ENCODE measurements around the gene EHMT2.
"Not testable (repeated sequence)": the region's sequence is repeated elsewhere in the genome, so short reads cannot be mapped to it uniquely, and the experiment has no call there.

Gene EHMT2

DNA sequence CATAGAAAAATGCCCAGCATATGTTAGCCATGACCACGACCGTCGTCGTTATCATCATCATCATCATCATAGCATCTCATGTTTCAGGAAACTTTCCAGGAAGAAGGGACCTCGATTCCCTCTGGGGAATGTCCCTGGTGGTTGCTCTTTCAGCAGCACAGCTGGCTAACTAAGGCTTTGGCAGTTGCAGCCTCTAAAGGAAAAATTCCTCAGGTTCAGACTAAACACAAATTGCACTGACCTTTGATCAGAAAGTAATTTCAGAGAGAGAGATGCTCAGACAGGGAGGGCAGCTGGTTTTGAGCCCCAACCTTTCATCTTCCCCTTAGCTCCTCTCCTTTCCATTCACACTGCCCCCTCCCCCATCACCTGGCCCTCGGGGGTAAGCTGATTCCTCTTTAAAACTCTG lies 42.8 kb upstream of the EHMT2 start:
- TF ChIP-seq, protein P1, sequence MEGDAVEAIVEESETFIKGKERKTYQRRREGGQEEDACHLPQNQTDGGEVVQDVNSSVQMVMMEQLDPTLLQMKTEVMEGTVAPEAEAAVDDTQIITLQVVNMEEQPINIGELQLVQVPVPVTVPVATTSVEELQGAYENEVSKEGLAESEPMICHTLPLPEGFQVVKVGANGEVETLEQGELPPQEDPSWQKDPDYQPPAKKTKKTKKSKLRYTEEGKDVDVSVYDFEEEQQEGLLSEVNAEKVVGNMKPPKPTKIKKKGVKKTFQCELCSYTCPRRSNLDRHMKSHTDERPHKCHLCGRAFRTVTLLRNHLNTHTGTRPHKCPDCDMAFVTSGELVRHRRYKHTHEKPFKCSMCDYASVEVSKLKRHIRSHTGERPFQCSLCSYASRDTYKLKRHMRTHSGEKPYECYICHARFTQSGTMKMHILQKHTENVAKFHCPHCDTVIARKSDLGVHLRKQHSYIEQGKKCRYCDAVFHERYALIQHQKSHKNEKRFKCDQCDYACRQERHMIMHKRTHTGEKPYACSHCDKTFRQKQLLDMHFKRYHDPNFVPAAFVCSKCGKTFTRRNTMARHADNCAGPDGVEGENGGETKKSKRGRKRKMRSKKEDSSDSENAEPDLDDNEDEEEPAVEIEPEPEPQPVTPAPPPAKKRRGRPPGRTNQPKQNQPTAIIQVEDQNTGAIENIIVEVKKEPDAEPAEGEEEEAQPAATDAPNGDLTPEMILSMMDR (IDR thresholded peaks at IDR 0.05; ENCODE audit: low read depth, low read length, missing control alignments), result peak; percentile 3
- H3K4me3 ChIP-seq (ENCODE audit: low read depth, low read length), result no peak overlapping the region

DNA sequence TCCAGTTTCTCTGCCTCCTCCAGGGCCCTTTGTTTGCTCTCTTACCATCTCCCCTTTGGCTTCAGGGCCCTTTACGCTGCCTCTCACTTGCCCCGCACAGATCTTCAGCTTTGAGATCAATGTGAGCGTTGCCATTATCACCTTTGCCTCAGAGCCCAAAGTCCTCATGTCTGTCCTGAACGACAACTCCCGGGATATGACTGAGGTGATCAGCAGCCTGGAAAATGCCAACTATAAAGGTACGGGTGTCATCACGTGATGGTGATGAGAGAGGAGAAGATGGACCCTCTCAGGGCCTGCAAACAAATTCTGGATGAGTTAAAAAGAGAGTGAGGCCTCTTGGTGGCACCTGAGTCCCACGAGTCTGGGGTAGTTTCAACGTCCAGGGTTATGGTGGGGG lies 38.3 kb upstream of the EHMT2 start:
- no peak overlapping the region for H3K4me3 ChIP-seq (ENCODE audit: low read depth, low read length)
- TF ChIP-seq, protein P1 (IDR thresholded peaks at IDR 0.05; ENCODE audit: low read depth, low read length, missing control alignments), result no peak

More for the DNA sequence above, 42.8 kb upstream of the EHMT2 start:
- no peak for DNase-seq (ENCODE audit: low read depth)

DNA sequence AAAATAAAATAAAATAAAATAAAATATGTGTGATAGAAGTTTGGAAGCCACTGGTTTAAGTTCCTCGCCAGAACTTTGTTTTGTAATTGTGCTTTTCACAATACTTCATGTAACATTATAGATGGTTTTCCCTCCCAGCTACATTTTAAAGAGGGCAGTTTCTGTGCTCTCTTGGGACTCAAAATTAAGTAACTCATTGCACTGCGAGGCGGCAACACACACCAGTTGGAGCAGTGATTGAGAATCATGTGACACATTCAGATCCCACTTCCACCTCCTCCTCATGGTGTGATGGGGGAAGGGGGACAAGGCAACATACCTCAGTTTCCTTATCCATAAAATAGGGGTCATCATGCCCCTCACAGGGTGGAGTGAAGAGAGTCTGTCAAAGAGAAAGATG lies 37.5 kb upstream of the EHMT2 start:
- H3K4me3 ChIP-seq (ENCODE audit: low read depth, low read length), result no peak overlapping the region
- no peak for DNase-seq (ENCODE audit: low read depth)
- TF ChIP-seq, protein P1 (IDR thresholded peaks at IDR 0.05; ENCODE audit: low read depth, low read length, missing control alignments), result no peak

More for the DNA sequence above, 38.3 kb upstream of the EHMT2 start:
- no peak for DNase-seq (ENCODE audit: low read depth)

DNA sequence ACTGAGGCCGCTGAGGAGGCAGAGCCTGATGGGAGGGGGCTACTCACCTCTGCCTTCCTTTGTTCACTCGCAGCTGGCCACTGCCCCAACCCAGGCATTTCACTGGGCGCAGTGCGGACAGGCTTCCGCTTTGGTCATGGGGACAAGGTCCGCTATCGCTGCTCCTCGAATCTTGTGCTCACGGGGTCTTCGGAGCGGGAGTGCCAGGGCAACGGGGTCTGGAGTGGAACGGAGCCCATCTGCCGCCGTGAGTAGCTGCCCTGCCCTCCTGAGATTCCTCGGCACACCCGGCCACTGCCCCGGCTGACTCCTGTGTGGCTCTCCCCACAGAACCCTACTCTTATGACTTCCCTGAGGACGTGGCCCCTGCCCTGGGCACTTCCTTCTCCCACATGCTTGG lies 36.0 kb upstream of the EHMT2 start:
- no peak overlapping the region for H3K4me3 ChIP-seq (ENCODE audit: low read depth, low read length)
- DNase-seq (ENCODE audit: low read depth), result no peak
- TF ChIP-seq, protein P1 (IDR thresholded peaks at IDR 0.05; ENCODE audit: low read depth, low read length, missing control alignments), result no peak

DNA sequence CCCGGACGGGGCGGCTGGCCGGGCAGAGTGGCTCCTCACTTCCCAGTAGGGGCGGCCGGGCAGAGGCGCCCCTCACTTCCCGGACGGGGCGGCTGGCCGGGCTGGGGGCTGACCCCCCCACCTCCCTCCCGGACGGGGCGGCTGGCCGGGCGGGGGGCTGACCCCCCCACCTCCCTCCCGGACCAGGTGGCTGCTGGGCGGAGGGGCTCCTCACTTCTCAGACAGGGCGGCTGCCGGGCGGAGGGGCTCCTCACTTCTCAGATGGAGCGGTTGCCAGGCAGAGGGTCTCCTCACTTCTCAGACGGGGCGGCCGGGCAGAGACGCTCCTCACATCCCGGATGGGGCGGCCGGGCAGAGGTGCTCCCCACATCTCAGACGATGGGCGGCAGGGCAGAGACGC lies 34.6 kb upstream of the EHMT2 start:
- H3K4me3 ChIP-seq (ENCODE audit: low read depth, low read length); DNase-seq (ENCODE audit: low read depth): not testable (repeated sequence)

DNA sequence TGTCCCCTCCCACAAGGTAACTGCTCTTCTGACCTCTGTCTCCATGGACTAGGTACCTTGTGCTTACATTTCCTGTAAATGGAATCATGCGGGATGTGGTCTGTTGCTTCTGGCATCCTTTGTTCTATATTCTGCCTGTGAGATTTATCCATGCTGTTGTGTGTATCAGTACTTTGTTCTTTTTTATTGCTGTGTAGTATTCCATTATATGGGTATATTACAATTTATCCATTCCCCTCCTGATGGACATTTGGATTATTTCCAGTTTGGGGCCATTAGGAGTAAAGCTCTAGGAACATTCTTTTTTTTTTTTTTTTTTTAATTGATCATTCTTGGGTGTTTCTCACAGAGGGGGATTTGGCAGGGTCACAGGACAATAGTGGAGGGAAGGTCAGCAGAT lies 33.5 kb upstream of the EHMT2 start:
- H3K4me3 ChIP-seq (ENCODE audit: low read depth, low read length), result no peak overlapping the region
- no peak for DNase-seq (ENCODE audit: low read depth)
- TF ChIP-seq, protein P1 (IDR thresholded peaks at IDR 0.05; ENCODE audit: low read depth, low read length, missing control alignments), result no peak

DNA sequence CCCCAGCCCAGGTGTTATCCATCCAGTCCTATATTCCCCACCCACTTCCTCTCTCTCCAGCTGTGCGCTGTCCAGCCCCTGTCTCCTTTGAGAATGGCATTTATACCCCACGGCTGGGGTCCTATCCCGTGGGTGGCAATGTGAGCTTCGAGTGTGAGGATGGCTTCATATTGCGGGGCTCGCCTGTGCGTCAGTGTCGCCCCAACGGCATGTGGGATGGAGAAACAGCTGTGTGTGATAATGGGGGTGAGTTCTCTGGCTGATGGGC lies 31.1 kb upstream of the EHMT2 start:
- H3K4me3 ChIP-seq (ENCODE audit: low read depth, low read length), result no peak overlapping the region
- no peak for DNase-seq (ENCODE audit: low read depth)
- TF ChIP-seq, protein P1 (IDR thresholded peaks at IDR 0.05; ENCODE audit: low read depth, low read length, missing control alignments), result no peak
